WTC11 (cell line): ENCODE results near the gene OVCA2.

Source experiments
- FOXK1 ChIP-seq: sonication (generic); formaldehyde crosslinking; IDR thresholded peaks from 2 replicates; pipeline ENCODE4 v1.8.0; 2022; ENCODE audit warnings: mild to moderate bottlenecking, moderate library complexity, missing genetic modification reagents
- NR3C1 ChIP-seq: sonication (generic); formaldehyde crosslinking; conservative IDR thresholded peaks from 2 replicates; pipeline ENCODE4 v1.8.1; 2023; ENCODE audit warnings: low read depth, mild to moderate bottlenecking, missing genetic modification reagents
- RELA ChIP-seq: sonication (generic); formaldehyde crosslinking; IDR thresholded peaks from 2 replicates; pipeline ENCODE4 v1.8.1; 2022; ENCODE audit warnings: missing genetic modification reagents, mild to moderate bottlenecking, borderline replicate concordance
- SP1 ChIP-seq: sonication (generic); formaldehyde crosslinking; conservative IDR thresholded peaks from 2 replicates; pipeline ENCODE4 v1.8.1; 2022; ENCODE audit warnings: missing genetic modification reagents
- TEAD4 ChIP-seq: sonication (generic); formaldehyde crosslinking; IDR thresholded peaks from 2 replicates; pipeline ENCODE4 v1.8.0; 2022; ENCODE audit warnings: mild to moderate bottlenecking, missing genetic modification reagents
- ZNF232 ChIP-seq: sonication (generic); formaldehyde crosslinking; IDR thresholded peaks from 2 replicates; pipeline ENCODE4 v1.8.0; 2022; ENCODE audit warnings: mild to moderate bottlenecking, missing genetic modification reagents
- TF ChIP-seq, protein P1 (sequence below): sonication (generic); formaldehyde crosslinking; IDR thresholded peaks from 2 replicates; pipeline ENCODE4 v1.8.1; 2023; ENCODE audit warnings: mild to moderate bottlenecking, missing genetic modification reagents, moderate library complexity
- TF ChIP-seq, protein P2 (sequence below): fragments of 250-450 bp; sonication (Bioruptor Pico); conservative IDR thresholded peaks from 2 replicates; pipeline ENCODE4 v1.9.0; 2021; ENCODE audit warnings: mild to moderate bottlenecking
- TF ChIP-seq, protein P3 (sequence below): fragments of 200-600 bp; IDR thresholded peaks from 2 replicates; pipeline ENCODE4 v1.8.0; 2022; ENCODE audit warnings: antibody characterized with exemption
- TF ChIP-seq, protein P4 (sequence below): sonication (generic); formaldehyde crosslinking; IDR thresholded peaks from 2 replicates; pipeline ENCODE4 v1.8.0; 2022; ENCODE audit warnings: mild to moderate bottlenecking, missing genetic modification reagents

DNA sequence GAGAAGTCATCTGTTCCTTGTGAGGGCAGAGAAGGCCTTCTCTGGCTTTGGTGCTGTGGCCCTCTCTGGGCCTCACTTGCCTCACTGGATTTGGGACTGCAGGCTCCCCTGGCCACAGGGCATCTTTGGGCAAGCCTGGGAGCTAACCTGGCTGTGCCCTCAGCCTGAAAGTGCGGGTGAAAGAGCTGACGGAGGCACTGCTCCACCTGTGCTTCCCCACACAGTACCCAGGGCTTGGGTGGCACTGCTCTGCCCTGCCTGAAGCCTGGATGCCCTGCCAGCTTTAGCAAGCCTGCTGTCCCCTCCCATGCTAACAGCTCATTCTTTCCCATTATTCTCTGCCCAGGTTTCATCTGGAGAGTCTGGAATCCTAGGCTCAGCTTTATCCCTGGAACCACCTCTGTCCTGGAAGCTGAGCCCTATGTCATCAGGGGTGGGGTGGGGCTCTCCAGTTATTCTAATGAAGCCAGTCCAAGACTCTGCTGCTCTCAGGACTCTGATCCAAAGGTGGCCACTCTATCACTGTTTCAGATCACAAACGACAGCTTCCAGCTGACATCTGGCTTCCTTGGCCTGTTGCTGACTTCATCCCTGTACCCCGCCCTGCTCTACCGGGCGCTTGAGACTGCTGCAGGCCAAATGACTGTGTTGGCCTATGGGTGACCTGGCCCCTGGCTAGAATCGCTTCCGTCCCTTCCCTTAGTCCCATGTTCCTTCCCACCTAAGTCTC is 42.4 kb downstream of the OVCA2 start:
- TF ChIP-seq TEAD4 (CRISPR knock-in tag) (no peak), SP1 (no peak), FOXK1 (no peak), RELA (CRISPR knock-in tag) (no peak), NR3C1 (no peak), ZNF232 (CRISPR knock-in tag) (no peak)
- TF ChIP-seq, protein P1, sequence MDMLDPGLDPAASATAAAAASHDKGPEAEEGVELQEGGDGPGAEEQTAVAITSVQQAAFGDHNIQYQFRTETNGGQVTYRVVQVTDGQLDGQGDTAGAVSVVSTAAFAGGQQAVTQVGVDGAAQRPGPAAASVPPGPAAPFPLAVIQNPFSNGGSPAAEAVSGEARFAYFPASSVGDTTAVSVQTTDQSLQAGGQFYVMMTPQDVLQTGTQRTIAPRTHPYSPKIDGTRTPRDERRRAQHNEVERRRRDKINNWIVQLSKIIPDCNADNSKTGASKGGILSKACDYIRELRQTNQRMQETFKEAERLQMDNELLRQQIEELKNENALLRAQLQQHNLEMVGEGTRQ (CRISPR knock-in tag), result no peak
- TF ChIP-seq, protein P2, sequence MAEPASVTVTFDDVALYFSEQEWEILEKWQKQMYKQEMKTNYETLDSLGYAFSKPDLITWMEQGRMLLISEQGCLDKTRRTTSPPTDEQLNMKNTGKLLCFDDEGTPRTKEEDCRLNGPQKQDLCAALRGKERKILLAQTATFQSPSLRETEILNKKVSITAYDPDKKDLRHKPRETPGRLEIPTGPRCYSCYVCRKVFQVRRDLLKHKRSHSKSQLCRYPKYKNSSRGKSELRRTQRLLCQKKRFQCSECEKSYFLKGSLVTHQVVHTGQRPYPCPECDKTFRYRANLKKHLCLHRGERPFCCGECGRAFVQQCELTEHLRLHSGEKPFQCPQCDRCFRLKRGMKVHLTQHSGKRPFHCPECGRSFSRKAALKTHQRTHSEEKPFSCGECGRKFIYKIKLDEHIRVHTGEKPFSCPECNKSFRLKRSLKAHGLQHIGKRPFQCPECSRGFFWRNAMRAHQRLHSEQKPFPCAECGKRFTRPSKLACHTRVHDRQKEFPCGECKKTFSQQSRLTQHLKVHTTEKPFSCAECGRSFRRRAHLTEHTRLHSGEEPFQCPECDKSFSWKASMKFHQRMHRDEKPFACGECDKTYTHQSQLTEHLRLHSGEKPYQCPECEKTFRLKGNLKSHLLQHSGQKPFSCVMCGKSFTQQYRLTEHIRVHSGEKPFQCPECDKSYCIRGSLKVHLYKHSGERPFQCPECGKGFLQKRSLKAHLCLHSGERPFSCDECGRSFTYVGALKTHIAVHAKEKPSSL (CRISPR knock-in tag), result no peak
- TF ChIP-seq, protein P3, sequence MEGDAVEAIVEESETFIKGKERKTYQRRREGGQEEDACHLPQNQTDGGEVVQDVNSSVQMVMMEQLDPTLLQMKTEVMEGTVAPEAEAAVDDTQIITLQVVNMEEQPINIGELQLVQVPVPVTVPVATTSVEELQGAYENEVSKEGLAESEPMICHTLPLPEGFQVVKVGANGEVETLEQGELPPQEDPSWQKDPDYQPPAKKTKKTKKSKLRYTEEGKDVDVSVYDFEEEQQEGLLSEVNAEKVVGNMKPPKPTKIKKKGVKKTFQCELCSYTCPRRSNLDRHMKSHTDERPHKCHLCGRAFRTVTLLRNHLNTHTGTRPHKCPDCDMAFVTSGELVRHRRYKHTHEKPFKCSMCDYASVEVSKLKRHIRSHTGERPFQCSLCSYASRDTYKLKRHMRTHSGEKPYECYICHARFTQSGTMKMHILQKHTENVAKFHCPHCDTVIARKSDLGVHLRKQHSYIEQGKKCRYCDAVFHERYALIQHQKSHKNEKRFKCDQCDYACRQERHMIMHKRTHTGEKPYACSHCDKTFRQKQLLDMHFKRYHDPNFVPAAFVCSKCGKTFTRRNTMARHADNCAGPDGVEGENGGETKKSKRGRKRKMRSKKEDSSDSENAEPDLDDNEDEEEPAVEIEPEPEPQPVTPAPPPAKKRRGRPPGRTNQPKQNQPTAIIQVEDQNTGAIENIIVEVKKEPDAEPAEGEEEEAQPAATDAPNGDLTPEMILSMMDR, result no peak
- TF ChIP-seq, protein P4, sequence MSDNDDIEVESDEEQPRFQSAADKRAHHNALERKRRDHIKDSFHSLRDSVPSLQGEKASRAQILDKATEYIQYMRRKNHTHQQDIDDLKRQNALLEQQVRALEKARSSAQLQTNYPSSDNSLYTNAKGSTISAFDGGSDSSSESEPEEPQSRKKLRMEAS (CRISPR knock-in tag), result no peak
